HCT116 (cell line): Measurements from ENCODE around the gene UNC79. TPM values are rescaled to one million over a fixed set of nuclear protein-coding genes. Genes with fewer than 3 reads are reported as not detected.

ENCODE experiments used
- ATAC-seq: fragments of 200-7000 bp; cut with Tn5 transposase; 2 replicates; pipeline ENCODE4 v1.9.1; 2020; ENCODE audit warnings: mild to moderate bottlenecking, moderate library complexity
- BruUV-seq: library from RNA; stranded (reverse); fragments of 400-500 nt; replicated peaks from 2 replicates; lab custom pipeline; 2021; lab: Mats Ljungman, UMichigan
- CTCF ChIA-PET: fragments of 300-600 bp; sonication (Branson Sonifier 250); formaldehyde crosslinking; loops from one replicate; lab custom pipeline; 2021; ENCODE audit warnings: antibody characterized with exemption; lab: Charles Lee
- POLR2A ChIA-PET: fragments of 300-600, 350-600 bp; sonication (Branson Sonifier 250); formaldehyde crosslinking; loops from one replicate; lab custom pipeline; 2021; ENCODE audit warnings: antibody characterized with exemption; lab: Charles Lee
- RAD21 ChIA-PET, 2 experiments: fragments of 300-600 bp; sonication (Branson Sonifier 250); formaldehyde crosslinking; loops; one replicate each; lab custom pipeline; 2023; ENCODE audit warnings: low total read pairs in 2 of 2; ENCODE audit not compliant: uncharacterized antibody in 2 of 2, unreplicated experiment in 2 of 2, low non-redundant PET in 1 of 2; lab: Charles Lee
- DNase-seq: peaks from one replicate; pipeline ENCODE4 v3.0.0-alpha.2; 2010; ENCODE audit warnings: low read depth, low spot score
- H2AFZ ChIP-seq: fragments of 200-600 bp; shearing (Covaris generic), sonication (generic); 2 replicates; pipeline ENCODE4 v1.6.1; 2017; ENCODE audit warnings: low read depth, mixed run types, mixed read lengths, antibody characterized with exemption, low read length; ENCODE audit not compliant: poor library complexity, severe bottlenecking
- H3K27ac ChIP-seq: 2 replicates; pipeline ENCODE4 v1.5.1; 2012; ENCODE audit warnings: low read depth, low read length
- H3K27me3 ChIP-seq: fragments of 200-600 bp; sonication (generic); 2 replicates; pipeline ENCODE4 v1.6.1; 2016; ENCODE audit warnings: mixed run types, low read length, mixed read lengths; ENCODE audit not compliant: insufficient read depth
- H3K36me3 ChIP-seq, 2 experiments: fragments of 200-500 bp in 1 of 2; fragments of 200-600 bp in 1 of 2; sonication (Bioruptor generic) in 1 of 2; sonication (generic) in 1 of 2; 2 replicates each; pipeline versions ENCODE4 v1.5.1 to v1.6.1; 2014 to 2016; ENCODE audit warnings: low read length in 2 of 2, inconsistent platforms in 1 of 2, mixed read lengths in 1 of 2, mixed run types in 1 of 2; ENCODE audit not compliant: insufficient read depth in 2 of 2, control insufficient read depth in 1 of 2
- H3K4me1 ChIP-seq, 2 experiments: fragments of 200-600 bp in 1 of 2; sonication (generic) in 1 of 2; 2 replicates each; pipeline versions ENCODE4 v1.5.1 to v1.6.1; 2012 to 2017; ENCODE audit warnings: low read length in 2 of 2, inconsistent platforms in 1 of 2, mild to moderate bottlenecking in 1 of 2, mixed read lengths in 1 of 2, mixed run types in 1 of 2, moderate library complexity in 1 of 2; ENCODE audit not compliant: insufficient read depth in 2 of 2, control insufficient read depth in 1 of 2
- H3K4me2 ChIP-seq: fragments of 200-600 bp; sonication (generic); 2 replicates; pipeline ENCODE4 v1.6.1; 2017; ENCODE audit warnings: mixed run types, low read length, mixed read lengths
- H3K4me3 ChIP-seq, 2 experiments: fragments of 200-600 bp in 1 of 2; sonication (generic) in 1 of 2; replicated peaks in 1 of 2; 2 replicates each; pipeline ENCODE4 v1.5.1; 2011 to 2016; ENCODE audit warnings: low read length in 2 of 2, control low read depth in 1 of 2, low read depth in 1 of 2, mild to moderate bottlenecking in 1 of 2, mixed read lengths in 1 of 2, mixed run types in 1 of 2
- H3K79me2 ChIP-seq: fragments of 200-600 bp; sonication (generic); 2 replicates; pipeline ENCODE4 v1.6.1; 2017; ENCODE audit warnings: mild to moderate bottlenecking, mixed run types, low read length, moderate library complexity, mixed read lengths; ENCODE audit not compliant: insufficient read depth
- H3K9ac ChIP-seq: fragments of 200-600 bp; sonication (generic); 2 replicates; pipeline ENCODE4 v1.6.1; 2016; ENCODE audit warnings: low read length, mixed read lengths
- H3K9me2 ChIP-seq: fragments of 200-600 bp; sonication (generic), shearing (Covaris generic); 2 replicates; pipeline ENCODE4 v1.6.1; 2017; ENCODE audit warnings: mixed run types, mild to moderate bottlenecking, moderate library complexity; ENCODE audit not compliant: insufficient read depth
- H3K9me3 ChIP-seq, 2 experiments: fragments of 200-500 bp in 1 of 2; fragments of 200-600 bp in 1 of 2; sonication (Bioruptor generic) in 1 of 2; sonication (generic) in 1 of 2; 2 replicates each; pipeline ENCODE4 v1.6.1; 2014 to 2017; ENCODE audit warnings: low read length in 2 of 2, mixed read lengths in 2 of 2, inconsistent platforms in 1 of 2, low read depth in 1 of 2, mild to moderate bottlenecking in 1 of 2, mixed run types in 1 of 2, moderate library complexity in 1 of 2; ENCODE audit not compliant: control insufficient read depth in 1 of 2, insufficient read depth in 1 of 2
- H4K20me1 ChIP-seq: fragments of 200-600 bp; sonication (generic), shearing (Covaris generic); 2 replicates; pipeline ENCODE4 v1.6.1; 2017; ENCODE audit warnings: mixed run types, mild to moderate bottlenecking, moderate library complexity; ENCODE audit not compliant: insufficient read depth
- ATF3 ChIP-seq: IDR thresholded peaks from 2 replicates; pipeline ENCODE4 v1.6.1; 2012
- CBX3 ChIP-seq: IDR thresholded peaks from 2 replicates; pipeline ENCODE4 v1.6.1; 2012; ENCODE audit warnings: low read depth
- CTCF ChIP-seq, 3 experiments: fragments of 200-600 bp in 1 of 3; sonication (generic) in 1 of 3; IDR thresholded peaks in 2 of 3; conservative IDR thresholded peaks in 1 of 3; 2 replicates each; pipeline ENCODE4 v1.5.1; 2012 to 2017; ENCODE audit warnings: low read depth in 2 of 3, low read length in 2 of 3, antibody characterized with exemption in 1 of 3, borderline replicate concordance in 1 of 3, control low read depth in 1 of 3, mild to moderate bottlenecking in 1 of 3, mixed read lengths in 1 of 3, mixed run types in 1 of 3, moderate library complexity in 1 of 3; ENCODE audit not compliant: insufficient read depth in 1 of 3
- EGR1 ChIP-seq: IDR thresholded peaks from 2 replicates; pipeline ENCODE4 v1.6.1; 2012; ENCODE audit warnings: low read depth
- ELF1 ChIP-seq: IDR thresholded peaks from 2 replicates; pipeline ENCODE4 v1.6.1; 2012; ENCODE audit warnings: low read depth, borderline replicate concordance
- EZH2 ChIP-seq: fragments of 200-600 bp; sonication (generic); IDR thresholded peaks from 2 replicates; pipeline ENCODE4 v1.6.1; 2017; ENCODE audit warnings: antibody characterized with exemption, mixed run types
- FOSL1 ChIP-seq: IDR thresholded peaks from 2 replicates; pipeline ENCODE4 v1.6.1; 2012; ENCODE audit warnings: low read depth
- JUND ChIP-seq: IDR thresholded peaks from 2 replicates; pipeline ENCODE4 v1.6.1; 2012
- MAX ChIP-seq: IDR thresholded peaks from 2 replicates; pipeline ENCODE4 v1.6.1; 2012
- POLR2A ChIP-seq: IDR thresholded peaks from 2 replicates; pipeline ENCODE4 v1.7.0; 2011; ENCODE audit warnings: borderline replicate concordance; ENCODE audit not compliant: insufficient read depth, insufficient read length; ENCODE audit errors: extremely low read depth
- POLR2AphosphoS5 ChIP-seq: IDR thresholded peaks from 2 replicates; pipeline ENCODE4 v1.6.1; 2011; ENCODE audit warnings: mild to moderate bottlenecking, low read depth, low read length, moderate library complexity
- RAD21 ChIP-seq: IDR thresholded peaks from 2 replicates; pipeline ENCODE4 v1.6.1; 2012; ENCODE audit warnings: low read depth, mild to moderate bottlenecking
- REST ChIP-seq: IDR thresholded peaks from 2 replicates; pipeline ENCODE4 v1.6.1; 2012; ENCODE audit warnings: low read depth
- SIN3A ChIP-seq: IDR thresholded peaks from 2 replicates; pipeline ENCODE4 v1.6.1; 2012; ENCODE audit warnings: low read depth
- SP1 ChIP-seq: IDR thresholded peaks from 2 replicates; pipeline ENCODE4 v1.6.1; 2012; ENCODE audit warnings: low read depth
- ZBTB33 ChIP-seq: IDR thresholded peaks from 2 replicates; pipeline ENCODE4 v1.6.1; 2011; ENCODE audit warnings: mild to moderate bottlenecking, low read length, moderate library complexity; ENCODE audit not compliant: insufficient replicate concordance; ENCODE audit errors: extremely low read depth
- ZFX ChIP-seq: fragments of 450-650 bp; IDR thresholded peaks from 2 replicates; pipeline ENCODE4 v1.6.1; 2017
- ZNF274 ChIP-seq: fragments of 200-500 bp; sonication (Bioruptor generic); IDR thresholded peaks from 2 replicates; pipeline ENCODE4 v1.6.1; 2014; ENCODE audit warnings: mild to moderate bottlenecking, low read depth, low read length, inconsistent platforms
- intact Hi-C: fragments of 100-400 bp; cut with micrococcal nuclease; formaldehyde crosslinking; loops from 2 replicates; pipeline ENCODE4 v1.10.0; 2022
- total RNA-seq: library from RNA; stranded (reverse); gene quantifications from one replicate; pipeline ENCODE4 v1.2.1, GENCODE V29; 2021; ENCODE audit not compliant: unreplicated experiment

UNC79 gene
- total RNA-seq, 1 experiment from 2014 or later: 0.10 TPM

- Histone ChIP-seq H3K4me3 (no peak overlapping the region), H3K9me3 (no peaks in the 10 kb centered on the region), H3K4me1 (no peaks in the 10 kb centered on the region), H3K27ac (no peak overlapping the region), H2AFZ (no peak overlapping the region), H3K79me2 (no peaks in the 10 kb centered on the region), H3K9ac (no peak overlapping the region), H3K27me3 (peaks cover 15% of the 10 kb centered on the region), H4K20me1 (no peaks in the 10 kb centered on the region), H3K9me2 (no peaks in the 10 kb centered on the region), H3K36me3 (no peaks in the 10 kb centered on the region), H3K4me2 (no peak overlapping the region)
- no peak for DNase-seq
- BruUV-seq: no TSS peak
- no peak for ATAC-seq
- TF ChIP-seq ZNF274 (no peak), CBX3 (no peak), EZH2 (no peak), ELF1 (no peak), REST (no peak), ATF3 (no peak), RAD21 (no peak), CTCF (IDR thresholded peaks at IDR 0.05 in 2 of 3, conservative IDR thresholded peaks at IDR 0.05 in 1 of 3; ENCODE audit: borderline replicate concordance in 1 of 3, insufficient read depth in 1 of 3, low read depth in 2 of 3, low read length in 2 of 3) (no peak), ZBTB33 (no peak), SP1 (no peak), POLR2A (no peak), MAX (no peak), EGR1 (no peak), POLR2AphosphoS5 (no peak), ZFX (no peak), JUND (no peak), FOSL1 (no peak), SIN3A (no peak)
- POLR2A ChIA-PET: no interaction called here
- intact Hi-C loops: no loop called here
- CTCF ChIA-PET: no interaction called here
- RAD21 ChIA-PET: no interaction called here
Observed at GRCh38 chr14:93540235-93540634, 109.5 kb downstream of the UNC79 start.
